HCT116 (cell line): Measurements from ENCODE around the gene RACGAP1. TPM values are rescaled to one million over a fixed set of nuclear protein-coding genes. Genes with fewer than 3 reads are reported as not detected.

Experiments
- ATAC-seq: fragments of 200-7000 bp; cut with Tn5 transposase; 2 replicates; pipeline ENCODE4 v1.9.1; 2020; ENCODE audit warnings: mild to moderate bottlenecking, moderate library complexity
- BruUV-seq: library from RNA; stranded (reverse); fragments of 400-500 nt; replicated peaks from 2 replicates; lab custom pipeline; 2021; lab: Mats Ljungman, UMichigan
- CTCF ChIA-PET: fragments of 300-600 bp; sonication (Branson Sonifier 250); formaldehyde crosslinking; loops from one replicate; lab custom pipeline; 2021; ENCODE audit warnings: antibody characterized with exemption; lab: Charles Lee
- POLR2A ChIA-PET: fragments of 300-600, 350-600 bp; sonication (Branson Sonifier 250); formaldehyde crosslinking; loops from one replicate; lab custom pipeline; 2021; ENCODE audit warnings: antibody characterized with exemption; lab: Charles Lee
- RAD21 ChIA-PET, 2 experiments: fragments of 300-600 bp; sonication (Branson Sonifier 250); formaldehyde crosslinking; loops; one replicate each; lab custom pipeline; 2023; ENCODE audit warnings: low total read pairs in 2 of 2; ENCODE audit not compliant: uncharacterized antibody in 2 of 2, unreplicated experiment in 2 of 2, low non-redundant PET in 1 of 2; lab: Charles Lee
- DNase-seq: peaks from one replicate; pipeline ENCODE4 v3.0.0-alpha.2; 2010; ENCODE audit warnings: low read depth, low spot score
- H2AFZ ChIP-seq: fragments of 200-600 bp; shearing (Covaris generic), sonication (generic); 2 replicates; pipeline ENCODE4 v1.6.1; 2017; ENCODE audit warnings: low read depth, mixed run types, mixed read lengths, antibody characterized with exemption, low read length; ENCODE audit not compliant: poor library complexity, severe bottlenecking
- H3K27ac ChIP-seq: 2 replicates; pipeline ENCODE4 v1.5.1; 2012; ENCODE audit warnings: low read depth, low read length
- H3K27me3 ChIP-seq: fragments of 200-600 bp; sonication (generic); 2 replicates; pipeline ENCODE4 v1.6.1; 2016; ENCODE audit warnings: mixed run types, low read length, mixed read lengths; ENCODE audit not compliant: insufficient read depth
- H3K36me3 ChIP-seq, 2 experiments: fragments of 200-500 bp in 1 of 2; fragments of 200-600 bp in 1 of 2; sonication (Bioruptor generic) in 1 of 2; sonication (generic) in 1 of 2; 2 replicates each; pipeline versions ENCODE4 v1.5.1 to v1.6.1; 2014 to 2016; ENCODE audit warnings: low read length in 2 of 2, inconsistent platforms in 1 of 2, mixed read lengths in 1 of 2, mixed run types in 1 of 2; ENCODE audit not compliant: insufficient read depth in 2 of 2, control insufficient read depth in 1 of 2
- H3K4me1 ChIP-seq, 2 experiments: fragments of 200-600 bp in 1 of 2; sonication (generic) in 1 of 2; 2 replicates each; pipeline versions ENCODE4 v1.5.1 to v1.6.1; 2012 to 2017; ENCODE audit warnings: low read length in 2 of 2, inconsistent platforms in 1 of 2, mild to moderate bottlenecking in 1 of 2, mixed read lengths in 1 of 2, mixed run types in 1 of 2, moderate library complexity in 1 of 2; ENCODE audit not compliant: insufficient read depth in 2 of 2, control insufficient read depth in 1 of 2
- H3K4me2 ChIP-seq: fragments of 200-600 bp; sonication (generic); 2 replicates; pipeline ENCODE4 v1.6.1; 2017; ENCODE audit warnings: mixed run types, low read length, mixed read lengths
- H3K4me3 ChIP-seq, 2 experiments: fragments of 200-600 bp in 1 of 2; sonication (generic) in 1 of 2; replicated peaks in 1 of 2; 2 replicates each; pipeline ENCODE4 v1.5.1; 2011 to 2016; ENCODE audit warnings: low read length in 2 of 2, control low read depth in 1 of 2, low read depth in 1 of 2, mild to moderate bottlenecking in 1 of 2, mixed read lengths in 1 of 2, mixed run types in 1 of 2
- H3K79me2 ChIP-seq: fragments of 200-600 bp; sonication (generic); 2 replicates; pipeline ENCODE4 v1.6.1; 2017; ENCODE audit warnings: mild to moderate bottlenecking, mixed run types, low read length, moderate library complexity, mixed read lengths; ENCODE audit not compliant: insufficient read depth
- H3K9ac ChIP-seq: fragments of 200-600 bp; sonication (generic); 2 replicates; pipeline ENCODE4 v1.6.1; 2016; ENCODE audit warnings: low read length, mixed read lengths
- H3K9me2 ChIP-seq: fragments of 200-600 bp; sonication (generic), shearing (Covaris generic); 2 replicates; pipeline ENCODE4 v1.6.1; 2017; ENCODE audit warnings: mixed run types, mild to moderate bottlenecking, moderate library complexity; ENCODE audit not compliant: insufficient read depth
- H3K9me3 ChIP-seq, 2 experiments: fragments of 200-500 bp in 1 of 2; fragments of 200-600 bp in 1 of 2; sonication (Bioruptor generic) in 1 of 2; sonication (generic) in 1 of 2; 2 replicates each; pipeline ENCODE4 v1.6.1; 2014 to 2017; ENCODE audit warnings: low read length in 2 of 2, mixed read lengths in 2 of 2, inconsistent platforms in 1 of 2, low read depth in 1 of 2, mild to moderate bottlenecking in 1 of 2, mixed run types in 1 of 2, moderate library complexity in 1 of 2; ENCODE audit not compliant: control insufficient read depth in 1 of 2, insufficient read depth in 1 of 2
- H4K20me1 ChIP-seq: fragments of 200-600 bp; sonication (generic), shearing (Covaris generic); 2 replicates; pipeline ENCODE4 v1.6.1; 2017; ENCODE audit warnings: mixed run types, mild to moderate bottlenecking, moderate library complexity; ENCODE audit not compliant: insufficient read depth
- FOSL1 ChIP-seq: IDR thresholded peaks from 2 replicates; pipeline ENCODE4 v1.6.1; 2012; ENCODE audit warnings: low read depth
- JUND ChIP-seq: IDR thresholded peaks from 2 replicates; pipeline ENCODE4 v1.6.1; 2012
- SIN3A ChIP-seq: IDR thresholded peaks from 2 replicates; pipeline ENCODE4 v1.6.1; 2012; ENCODE audit warnings: low read depth
- SP1 ChIP-seq: IDR thresholded peaks from 2 replicates; pipeline ENCODE4 v1.6.1; 2012; ENCODE audit warnings: low read depth
- SRF ChIP-seq: IDR thresholded peaks from 2 replicates; pipeline ENCODE4 v1.6.1; 2012; ENCODE audit warnings: low read depth
- TCF7L2 ChIP-seq: IDR thresholded peaks from 2 replicates; pipeline ENCODE4 v1.7.0; 2011; ENCODE audit warnings: borderline replicate concordance, inconsistent platforms; ENCODE audit not compliant: insufficient read depth, insufficient read length; ENCODE audit errors: extremely low read depth
- ZFX ChIP-seq: fragments of 450-650 bp; IDR thresholded peaks from 2 replicates; pipeline ENCODE4 v1.6.1; 2017
- intact Hi-C: fragments of 100-400 bp; cut with micrococcal nuclease; formaldehyde crosslinking; loops from 2 replicates; pipeline ENCODE4 v1.10.0; 2022
- total RNA-seq: library from RNA; stranded (reverse); gene quantifications from one replicate; pipeline ENCODE4 v1.2.1, GENCODE V29; 2021; ENCODE audit not compliant: unreplicated experiment

The RACGAP1 gene
- total RNA-seq, 1 experiment from 2014 or later: 147 TPM

DNA sequence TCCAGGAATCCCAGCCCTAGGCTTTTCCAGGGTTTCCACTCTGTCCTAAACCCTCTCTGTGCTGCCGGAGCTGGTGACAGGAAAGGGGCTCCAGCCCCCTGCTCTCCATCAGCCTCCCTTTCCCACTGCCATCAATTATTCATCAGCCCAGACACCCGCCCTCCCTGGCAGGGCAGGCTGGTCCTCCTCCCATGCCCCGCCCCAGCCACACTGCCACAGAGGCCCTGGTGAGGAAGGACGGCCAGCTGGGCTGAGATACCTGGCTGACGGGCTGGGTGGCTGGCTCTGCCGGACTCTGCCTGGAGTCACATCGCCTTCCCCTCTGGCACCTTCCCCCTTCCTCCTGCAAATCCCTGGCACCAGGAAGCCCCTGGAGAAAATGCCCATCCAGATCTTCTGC, 47.9 kb upstream of the RACGAP1 start:
- no peaks in the 10 kb centered on the region; the same call in 1 of the 2 replicates for H4K20me1 ChIP-seq
- TF ChIP-seq ZFX: no peak
- TF ChIP-seq SP1: no peak
- ATAC-seq: no peak
- POLR2A ChIA-PET: no interaction called here
- no peaks in the 10 kb centered on the region for H3K9me3 ChIP-seq
- intact Hi-C loops: no loop called here
- H3K9ac ChIP-seq: no peak overlapping the region
- no peaks in the 10 kb centered on the region for H3K27me3 ChIP-seq
- H2AFZ ChIP-seq: no peak overlapping the region
- CTCF ChIA-PET: interaction anchor here (1.2 kb wide), 1 partner anchor 106 kb away, joined by 4 read pairs; no protein-coding TSS in a partner anchor
- peaks cover 0 to 16% of the 10 kb centered on the region in 2 experiments; a peak in 1 of 4 replicates for H3K4me1 ChIP-seq
- no peaks in the 10 kb centered on the region for H3K79me2 ChIP-seq
- no peak overlapping the region for H3K27ac ChIP-seq
- BruUV-seq: no TSS peak
- 0 out of 4 replicates have a peak, but pooled peaks cover 0 to 2% of the 10 kb centered on the region in 2 experiments for H3K36me3 ChIP-seq
- H3K4me2 ChIP-seq: no peak overlapping the region
- DNase-seq: no peak
- RAD21 ChIA-PET: no interaction called here
- no peak overlapping the region for H3K4me3 ChIP-seq
- no peaks in the 10 kb centered on the region for H3K9me2 ChIP-seq

DNA sequence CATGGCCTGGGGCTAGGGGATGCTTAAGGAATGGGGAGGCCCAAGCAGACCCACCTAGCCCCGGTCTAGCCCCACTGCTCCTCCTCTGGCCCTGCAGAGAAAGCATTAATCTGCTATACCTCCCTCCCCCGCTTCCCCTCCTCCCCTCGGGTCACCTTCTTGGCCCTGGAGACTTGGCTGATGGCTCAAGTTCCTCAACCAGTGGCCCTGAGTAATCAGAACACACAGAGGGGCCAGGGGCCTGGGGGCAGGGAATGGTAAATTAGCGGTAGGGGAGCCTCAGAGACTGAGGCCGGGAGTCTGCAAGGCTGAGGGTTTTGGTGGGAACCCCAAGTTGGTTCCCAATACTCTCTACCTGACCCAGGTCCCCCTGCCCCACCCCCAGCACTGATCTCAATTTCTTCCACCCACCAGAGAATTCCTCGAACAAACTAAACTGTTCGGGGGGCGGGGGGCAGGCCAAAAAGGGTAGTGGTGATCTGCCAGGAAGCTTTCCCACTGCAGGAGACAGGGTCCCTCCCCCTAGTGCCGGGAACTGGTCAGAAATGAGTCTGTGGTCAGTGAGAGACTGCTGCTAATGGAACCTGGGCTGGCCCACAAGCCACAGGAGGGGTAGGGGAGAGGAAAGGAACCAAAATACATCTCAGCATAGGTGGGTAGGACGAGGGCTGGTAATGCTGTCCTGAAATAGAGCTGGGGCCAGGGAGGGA, 47.1 kb upstream of the RACGAP1 start:
- no TSS peak for BruUV-seq
- Histone ChIP-seq H3K36me3 (0 out of 4 replicates have a peak, but pooled peaks cover 0 to 2% of the 10 kb centered on the region in 2 experiments), H2AFZ (no peak overlapping the region), H3K9me2 (no peaks in the 10 kb centered on the region), H3K9me3 (no peaks in the 10 kb centered on the region), H3K27me3 (no peaks in the 10 kb centered on the region), H4K20me1 (no peaks in the 10 kb centered on the region; the same call in 1 of the 2 replicates), H3K4me2 (no peak overlapping the region), H3K27ac (no peak overlapping the region), H3K9ac (no peak overlapping the region), H3K4me3 (no peak overlapping the region), H3K4me1 (peaks cover 0 to 16% of the 10 kb centered on the region in 2 experiments; a peak in 1 of 4 replicates), H3K79me2 (no peaks in the 10 kb centered on the region)
- TF ChIP-seq SRF: no peak
- no peak for TF ChIP-seq JUND
- no peak for TF ChIP-seq FOSL1
- no peak for TF ChIP-seq TCF7L2
- no peak for TF ChIP-seq SIN3A
- intact Hi-C loops: no loop called here
- ChIA-PET POLR2A (no interaction called here), CTCF (interaction anchor here (1.2 to 3.3 kb wide), 2 partner anchors 105 kb away, joined by 4 to 65 read pairs; no protein-coding TSS in a partner anchor), RAD21 (no interaction called here)
- ATAC-seq (no peak), DNase-seq (no peak)
